ENCODE results near the gene ABCB6.

ABCB6 gene

DNA sequence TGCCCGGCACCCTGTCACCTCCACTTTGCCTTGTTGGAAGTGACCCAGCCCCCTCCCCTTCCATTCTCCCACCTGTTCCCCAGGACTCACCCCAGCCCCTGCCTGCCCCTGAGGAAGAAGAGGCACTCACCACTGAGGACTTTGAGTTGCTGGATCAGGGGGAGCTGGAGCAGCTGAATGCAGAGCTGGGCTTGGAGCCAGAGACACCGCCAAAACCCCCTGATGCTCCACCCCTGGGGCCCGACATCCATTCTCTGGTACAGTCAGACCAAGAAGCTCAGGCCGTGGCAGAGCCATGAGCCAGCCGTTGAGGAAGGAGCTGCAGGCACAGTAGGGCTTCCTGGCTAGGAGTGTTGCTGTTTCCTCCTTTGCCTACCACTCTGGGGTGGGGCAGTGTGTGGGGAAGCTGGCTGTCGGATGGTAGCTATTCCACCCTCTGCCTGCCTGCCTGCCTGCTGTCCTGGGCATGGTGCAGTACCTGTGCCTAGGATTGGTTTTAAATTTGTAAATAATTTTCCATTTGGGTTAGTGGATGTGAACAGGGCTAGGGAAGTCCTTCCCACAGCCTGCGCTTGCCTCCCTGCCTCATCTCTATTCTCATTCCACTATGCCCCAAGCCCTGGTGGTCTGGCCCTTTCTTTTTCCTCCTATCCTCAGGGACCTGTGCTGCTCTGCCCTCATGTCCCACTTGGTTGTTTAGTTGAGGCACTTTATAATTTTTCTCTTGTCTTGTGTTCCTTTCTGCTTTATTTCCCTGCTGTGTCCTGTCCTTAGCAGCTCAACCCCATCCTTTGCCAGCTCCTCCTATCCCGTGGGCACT lies 36.2 kb downstream of the ABCB6 start:
- DNase-seq: no peak

DNA sequence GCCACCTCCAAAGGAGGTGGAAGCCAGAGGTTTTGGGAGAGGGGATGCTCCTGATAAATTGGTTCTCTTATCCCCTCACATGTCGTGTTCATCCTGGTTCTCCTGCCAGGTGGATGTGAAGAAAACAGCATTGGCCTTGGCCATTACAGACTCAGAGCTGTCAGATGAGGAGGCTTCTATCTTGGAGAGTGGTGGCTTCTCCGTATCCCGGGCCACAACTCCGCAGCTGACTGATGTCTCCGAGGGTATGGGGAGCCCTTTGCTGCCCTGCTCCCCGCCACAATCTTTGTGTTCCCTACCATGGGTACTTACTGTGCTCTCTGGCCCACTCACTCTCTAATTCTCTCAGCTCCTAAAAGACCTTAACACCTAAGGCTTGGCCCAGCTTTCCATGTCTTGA lies 37.2 kb downstream of the ABCB6 start:
- no peak for DNase-seq

DNA sequence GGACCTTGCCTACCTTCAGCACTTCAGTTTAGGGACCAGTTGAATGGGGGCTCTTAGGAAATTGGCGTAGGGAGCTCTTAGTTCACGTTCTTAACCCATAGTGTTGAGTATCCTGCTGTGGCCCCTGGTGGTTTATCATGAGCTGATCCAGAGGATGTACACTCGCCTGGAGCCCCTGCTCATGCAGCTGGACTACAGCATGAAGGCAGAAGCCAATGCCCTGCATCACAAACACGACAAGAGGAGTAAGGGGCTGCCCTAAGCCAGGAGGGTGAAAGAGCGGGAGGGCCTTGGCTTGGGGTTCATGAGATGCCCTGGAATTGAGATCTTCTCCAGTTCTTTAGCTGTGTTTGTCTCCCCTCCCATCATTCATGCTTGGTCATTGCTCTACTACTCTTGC lies 37.8 kb downstream of the ABCB6 start:
- DNase-seq: no peak

- no peak for DNase-seq
Observed at GRCh38 chr2:219179601-219180465, 38.9 kb downstream of the ABCB6 start.

DNA sequence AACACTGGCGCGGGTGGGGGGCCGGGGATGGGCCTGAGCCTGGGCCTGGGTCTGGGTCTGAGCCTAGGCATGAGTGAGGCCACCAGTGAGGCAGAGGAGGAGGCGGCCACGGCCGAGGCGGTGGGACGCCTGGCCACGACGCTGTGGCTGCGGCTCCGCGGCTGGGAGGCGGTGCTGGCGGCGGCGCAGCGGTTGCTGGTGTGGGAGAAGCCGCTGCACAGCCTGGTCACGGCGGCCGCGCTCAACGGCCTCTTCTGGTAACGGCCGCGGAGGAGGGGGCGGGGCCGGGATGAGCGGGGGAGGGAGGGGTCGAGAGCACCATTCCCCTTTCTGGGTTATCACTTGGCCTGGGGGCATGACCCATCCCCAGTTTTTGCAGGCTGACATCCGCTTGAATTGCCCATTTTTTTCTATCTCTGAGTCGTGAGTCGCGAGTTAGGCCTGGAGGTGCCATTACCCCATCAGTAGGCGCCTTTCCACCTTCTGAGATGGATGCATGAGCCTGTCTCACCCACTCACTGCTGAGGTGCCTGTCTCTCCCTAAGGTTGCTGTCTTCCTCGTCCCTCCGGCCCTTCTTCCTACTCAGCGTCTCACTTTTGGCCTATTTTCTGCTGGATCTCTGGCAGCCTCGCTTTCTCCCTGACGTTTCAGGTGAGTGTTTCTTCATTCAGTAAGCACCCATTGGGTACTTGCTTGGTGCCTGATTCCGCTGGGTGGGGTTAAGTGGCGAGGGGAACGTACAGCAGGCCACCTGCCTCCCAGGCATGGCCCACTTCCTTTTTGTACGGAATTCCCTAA lies 40.2 kb downstream of the ABCB6 start:
- DNase-seq: no peak

DNA sequence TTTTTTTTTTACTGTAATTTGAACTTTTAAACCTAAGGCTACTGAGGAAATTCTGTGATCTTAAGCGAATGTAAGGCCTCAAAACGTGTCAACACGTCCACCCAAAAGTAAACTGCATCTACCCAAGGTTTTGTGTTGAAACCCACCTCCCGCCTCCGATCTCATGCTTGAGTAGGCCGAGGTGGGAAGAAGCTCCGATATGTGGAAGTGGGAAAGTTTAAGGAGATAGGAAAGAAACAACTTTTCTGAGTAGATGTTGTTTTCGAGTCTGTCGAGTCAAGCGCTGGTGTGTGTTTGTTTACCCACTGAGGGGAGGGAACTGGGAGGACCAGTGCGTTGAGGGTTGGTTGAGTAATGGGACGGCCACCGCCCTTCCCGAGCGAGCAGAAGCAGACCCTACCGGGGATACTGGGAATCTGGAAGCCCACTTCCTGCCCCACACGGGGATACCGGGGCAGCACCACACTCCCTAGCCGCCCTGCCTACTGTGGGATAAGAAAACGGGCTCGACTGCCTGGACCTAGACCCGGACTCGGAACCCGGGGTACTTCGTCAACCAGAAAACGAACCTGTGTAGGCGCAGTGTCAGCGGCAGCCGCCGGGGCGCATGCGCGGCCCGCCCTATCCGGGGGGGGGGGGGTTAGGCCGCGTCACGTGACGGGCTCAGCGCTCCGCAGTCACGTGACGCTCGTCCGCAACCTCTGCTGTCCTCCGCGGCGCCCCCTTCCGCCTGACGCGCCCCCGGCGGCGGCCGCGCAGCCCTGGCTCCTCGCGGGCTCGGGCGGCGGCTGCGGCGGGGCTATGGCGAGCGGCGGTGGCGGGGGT lies 41.0 kb downstream of the ABCB6 start, which contains the start of gene RETREG2:
Gene RETREG2, plus strand, starts transcription at position 724 of the 825 bp plus-strand sequence. Its CDS starts 78 bp downstream, at position 802.
- peak; percentile 82 for DNase-seq

- peak; percentile 65 for DNase-seq
Observed at GRCh38 chr2:219176818-219177551, 41.8 kb downstream of the ABCB6 start, which contains the start of gene CNPPD1. CNPPD1 (minus strand) TSS chr2:219176925; CDS start chr2:219176828, 97 bp downstream.

GRCh38 chr2:219175928-219176817 lies 42.6 kb downstream of the ABCB6 start:
- no peak for DNase-seq

- DNase-seq: no peak
Observed at GRCh38 chr2:219175486-219175885, 43.3 kb downstream of the ABCB6 start.

GRCh38 chr2:219174801-219175200 lies 44.0 kb downstream of the ABCB6 start:
- DNase-seq: no peak

DNA sequence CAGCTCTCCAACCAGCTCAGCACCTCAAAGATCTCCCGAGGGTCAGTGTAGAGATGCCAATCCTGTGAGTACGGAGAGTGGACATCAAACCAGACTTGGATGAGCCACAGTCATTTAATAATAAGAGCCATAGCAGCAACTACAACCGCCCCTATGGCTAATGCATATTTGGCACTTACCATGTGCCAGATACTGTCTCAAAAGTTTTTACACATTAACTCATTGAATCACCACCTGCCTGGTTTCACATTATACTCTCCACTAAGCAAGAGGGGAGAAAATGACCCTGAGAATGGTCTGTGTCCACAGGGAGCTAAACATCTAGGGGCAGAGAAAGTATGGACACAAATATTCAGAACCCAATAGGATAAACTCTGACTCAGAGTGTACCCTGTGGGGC lies 44.6 kb downstream of the ABCB6 start:
- DNase-seq: no peak

DNA sequence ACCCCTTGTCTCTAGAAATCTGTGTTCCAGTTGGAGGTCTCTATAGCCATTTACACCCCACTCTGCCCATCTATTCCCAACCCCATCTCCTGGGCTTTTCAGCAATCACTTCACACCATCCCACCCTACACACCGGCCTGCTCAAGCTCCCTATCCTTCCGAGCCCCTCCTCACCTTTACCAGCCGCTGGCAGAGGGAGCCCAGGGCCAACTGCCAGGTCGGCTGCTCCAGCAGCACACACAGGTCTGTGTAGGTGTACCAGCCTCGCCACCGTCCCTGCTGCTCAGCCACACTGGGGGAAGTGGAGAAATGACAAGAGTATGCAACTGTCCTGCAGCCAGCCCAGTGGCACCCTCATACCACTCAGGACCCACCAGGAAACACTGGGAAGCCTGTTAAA lies 45.6 kb downstream of the ABCB6 start:
- DNase-seq: no peak

DNA sequence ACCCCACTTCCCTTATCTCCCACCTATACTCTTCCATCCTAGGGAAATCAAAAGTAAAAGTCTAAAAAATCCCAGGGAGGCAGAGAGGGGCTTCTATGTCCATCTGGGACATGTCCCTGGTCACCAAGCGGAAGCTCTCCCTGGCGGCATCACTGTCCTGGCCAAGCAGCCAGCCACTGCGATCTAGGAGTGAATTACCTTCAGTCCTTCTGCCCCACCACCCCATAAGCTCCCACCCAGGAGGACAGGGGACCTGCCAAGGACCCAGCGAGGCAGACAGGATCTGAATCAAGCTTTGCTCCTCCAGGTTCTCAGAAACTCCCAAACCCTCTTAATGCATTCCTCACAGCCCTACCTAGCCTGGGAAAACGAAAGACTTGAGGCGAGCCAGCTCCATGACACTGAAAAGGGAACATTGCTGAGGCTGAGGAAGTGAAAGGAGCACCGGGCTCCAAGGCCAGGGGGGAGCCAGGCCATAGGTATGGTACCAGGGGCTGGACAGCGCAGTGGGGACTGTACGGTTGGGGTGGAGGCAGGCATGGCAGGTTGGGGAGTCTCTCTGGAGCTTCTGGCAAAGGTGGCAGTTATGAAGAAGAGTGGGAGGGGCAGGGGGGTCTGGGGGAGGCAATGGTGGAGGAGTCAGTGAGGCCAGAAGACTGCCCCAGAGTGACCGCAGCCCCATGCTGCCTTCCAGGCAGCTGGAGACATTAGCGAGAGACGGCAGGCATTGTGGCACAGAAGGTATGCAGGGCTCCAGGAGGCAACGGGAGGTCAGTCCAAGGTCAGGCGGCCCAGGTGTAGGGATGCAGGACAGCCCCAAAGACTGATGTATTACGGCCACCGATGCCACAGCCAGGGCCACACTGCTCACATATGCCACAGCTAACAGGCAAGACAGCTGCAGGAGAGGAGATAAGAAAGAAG lies 46.3 kb downstream of the ABCB6 start:
- no peak for DNase-seq

DNA sequence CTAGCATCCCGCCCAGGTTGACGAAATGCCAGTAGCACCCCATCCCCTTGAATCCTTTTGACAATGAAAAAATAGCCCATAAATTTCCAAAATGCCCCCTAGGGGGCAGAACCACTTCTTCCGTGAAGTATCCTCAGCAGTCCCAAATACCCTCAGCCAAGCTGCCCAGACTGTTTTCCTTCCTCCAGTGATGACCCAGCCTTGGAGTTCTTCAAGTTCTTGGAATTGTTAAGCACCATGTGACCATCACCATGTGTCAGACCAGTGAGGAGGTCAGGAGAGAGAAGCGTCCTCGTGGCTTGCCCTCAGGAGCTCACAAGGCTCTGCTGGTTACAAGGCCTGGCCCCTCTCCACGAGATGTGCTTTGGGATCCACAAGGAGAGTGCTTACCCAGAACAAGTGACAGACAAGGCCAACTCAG lies 47.5 kb downstream of the ABCB6 start:
- peak; percentile 13 for DNase-seq

DNA sequence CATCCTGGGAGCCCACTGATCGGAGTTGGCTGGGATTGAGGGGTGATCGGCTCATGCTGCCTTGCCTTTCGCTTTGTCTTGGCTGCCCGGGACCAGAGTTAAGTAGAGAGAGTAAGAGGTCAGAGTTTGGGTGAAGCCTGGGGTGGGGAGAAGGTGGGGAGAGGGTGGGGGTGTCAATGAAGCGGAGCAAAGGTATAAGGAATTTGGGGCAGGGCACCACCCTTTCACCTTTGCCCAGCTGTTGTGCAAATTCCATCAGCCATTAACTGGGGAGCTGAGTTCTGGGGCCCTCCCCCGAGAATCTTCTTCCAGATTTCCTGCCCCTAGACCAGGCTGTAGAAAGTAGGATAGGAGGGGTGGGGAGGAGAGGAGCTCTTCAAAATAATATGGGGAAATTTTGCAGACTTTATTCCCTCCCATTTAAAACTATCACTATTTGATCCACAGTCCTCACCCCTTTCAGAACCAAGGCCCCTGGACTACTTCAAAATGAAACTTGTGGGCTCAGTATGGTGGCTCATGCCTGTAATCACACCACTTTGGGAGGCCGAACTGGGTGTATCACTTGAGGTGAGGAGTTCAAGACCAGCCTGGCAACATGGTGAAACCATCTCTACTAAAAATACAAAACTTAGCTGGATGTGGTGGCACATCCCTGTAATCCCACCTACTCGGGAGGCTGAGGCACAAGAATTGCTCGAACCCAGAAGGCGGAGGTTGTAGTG lies 48.7 kb downstream of the ABCB6 start, which contains the start of gene SLC23A3:
Gene SLC23A3, minus strand, starts transcription at position 100 of the 725 bp plus-strand sequence. Its CDS starts 45 bp downstream, at position 55.
- no peak for DNase-seq

GRCh38 chr2:219168932-219169331 lies 49.8 kb downstream of the ABCB6 start:
- no peak for DNase-seq

DNA sequence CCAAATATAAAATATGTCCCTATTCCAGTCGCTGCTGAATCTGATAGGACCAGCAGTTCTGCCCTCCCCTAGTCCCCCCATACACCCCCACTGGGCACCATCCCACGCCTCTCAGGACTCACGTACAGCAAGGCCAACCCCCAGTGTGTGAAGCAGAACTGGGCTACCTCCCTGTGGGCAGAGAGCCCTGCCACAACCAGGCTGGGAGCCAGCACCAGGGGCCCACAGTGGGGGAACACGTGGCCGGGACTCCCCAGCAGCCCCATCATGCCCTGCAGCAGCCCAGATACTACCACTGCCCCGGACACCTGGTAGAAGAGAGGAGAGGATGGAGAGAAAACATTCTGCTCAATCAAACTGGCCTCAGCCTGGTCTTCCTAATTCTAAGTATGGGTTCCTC lies 50.2 kb downstream of the ABCB6 start:
- no peak for DNase-seq

DNA sequence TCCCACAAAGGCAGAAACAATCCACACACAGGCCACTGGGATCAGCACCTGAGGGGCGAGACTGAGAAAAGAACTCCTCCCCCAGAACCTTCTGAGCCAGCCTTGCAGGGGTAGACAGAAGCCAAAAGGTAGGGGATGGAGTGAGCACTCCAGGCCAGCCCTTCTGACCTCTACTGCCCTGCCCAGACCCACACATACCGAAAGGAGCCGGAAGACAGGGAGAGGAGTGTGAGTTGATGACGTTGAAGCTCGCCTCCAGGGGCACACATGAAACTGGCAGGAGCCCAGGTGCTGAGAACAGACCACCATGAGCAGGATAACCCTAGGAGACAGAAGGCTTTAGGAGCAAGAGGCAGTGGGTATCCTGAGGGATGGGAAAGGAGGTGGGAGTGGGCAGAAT lies 50.8 kb downstream of the ABCB6 start:
- no peak for DNase-seq
